Fibroblast of lung (primary cell): ENCODE measurements around the gene IDE. TPM values are rescaled to one million over a fixed set of nuclear protein-coding genes. Genes with fewer than 3 reads are reported as not detected.

Experiments used
- DNase-seq, 2 donors: peaks; one replicate each; pipeline versions ENCODE4 v3.0.0 to v3.0.0-alpha.2; 2010; ENCODE audit warnings: low read depth in 2 of 2
- H2AFZ ChIP-seq: 2 replicates; pipeline ENCODE4 v1.5.1; 2012; ENCODE audit warnings: low read length, control low read depth, inconsistent platforms
- H3K27ac ChIP-seq: 2 replicates; pipeline ENCODE4 v1.5.1; 2011; ENCODE audit warnings: low read length, control low read depth; ENCODE audit not compliant: insufficient read depth
- H3K27me3 ChIP-seq: 2 replicates; pipeline ENCODE4 v1.5.1; 2011; ENCODE audit warnings: mild to moderate bottlenecking, low read length; ENCODE audit not compliant: control insufficient read depth, insufficient read depth
- H3K36me3 ChIP-seq: 2 replicates; pipeline ENCODE4 v1.5.1; 2011; ENCODE audit warnings: low read length; ENCODE audit not compliant: control insufficient read depth, insufficient read depth
- H3K4me1 ChIP-seq: 2 replicates; pipeline ENCODE4 v1.5.1; 2011; ENCODE audit warnings: low read length; ENCODE audit not compliant: control insufficient read depth, insufficient read depth; ENCODE audit errors: extremely low read depth
- H3K4me2 ChIP-seq: 2 replicates; pipeline ENCODE4 v1.5.1; 2011; ENCODE audit warnings: low read length, control low read depth; ENCODE audit not compliant: insufficient read depth; ENCODE audit errors: extremely low read depth
- H3K4me3 ChIP-seq, 4 experiments: fragments of 200-600 bp in 1 of 4; sonication (generic) in 1 of 4; replicated peaks in 1 of 4; 2 replicates each; pipeline ENCODE4 v1.5.1; 2011 to 2016; ENCODE audit warnings: low read length in 4 of 4, low read depth in 3 of 4, mild to moderate bottlenecking in 3 of 4, control low read depth in 2 of 4, inconsistent platforms in 1 of 4, mixed read lengths in 1 of 4; ENCODE audit not compliant: insufficient read depth in 1 of 4; ENCODE audit errors: control extremely low read depth in 1 of 4
- H3K79me2 ChIP-seq: 2 replicates; pipeline ENCODE4 v1.5.1; 2012; ENCODE audit warnings: mild to moderate bottlenecking, low read length, inconsistent platforms; ENCODE audit not compliant: control insufficient read depth, insufficient read depth
- H3K9ac ChIP-seq: 2 replicates; pipeline ENCODE4 v1.5.1; 2011; ENCODE audit warnings: mild to moderate bottlenecking, low read length, control low read depth; ENCODE audit not compliant: insufficient read depth
- H3K9me3 ChIP-seq: 2 replicates; pipeline ENCODE4 v1.5.1; 2012; ENCODE audit warnings: low read depth, low read length; ENCODE audit not compliant: control insufficient read depth, insufficient read depth
- H4K20me1 ChIP-seq: 2 replicates; pipeline ENCODE4 v1.5.1; 2011; ENCODE audit warnings: low read length; ENCODE audit not compliant: control insufficient read depth, insufficient read depth; ENCODE audit errors: extremely low read depth
- CTCF ChIP-seq, 2 donors: IDR thresholded peaks in 1 of 2; conservative IDR thresholded peaks in 1 of 2; 1 replicate in 1 of 2; 2 replicates in 1 of 2; pipeline ENCODE4 v1.5.1; 2011 to 2012; ENCODE audit warnings: low read length in 2 of 2, control low read depth in 1 of 2, inconsistent platforms in 1 of 2, low read depth in 1 of 2, mild to moderate bottlenecking in 1 of 2
- EZH2 ChIP-seq: IDR thresholded peaks from 2 replicates; pipeline ENCODE4 v1.5.1; 2012; ENCODE audit warnings: low read length, control low read depth, mild to moderate bottlenecking; ENCODE audit errors: missing control alignments
- polyA plus RNA-seq, 2 donors: library from polyadenylated mRNA; depleted of rRNA in 1 of 2; stranded (reverse) in 1 of 2; unstranded in 1 of 2; fragments of >200 nt; gene quantifications; 2 replicates each; pipeline ENCODE4 v1.2.1, GENCODE V29; 2011 to 2012; ENCODE audit warnings: missing spikeins in 1 of 2
- total RNA-seq: library from RNA; depleted of rRNA; stranded (reverse); fragments of >200 nt; gene quantifications from 2 replicates; pipeline ENCODE4 v1.2.1, GENCODE V29; 2014

Gene IDE
- total and polyA plus RNA-seq, 2 donors (not counting 1 experiment from before 2014, with no cell fraction given): 21.3 to 24.5 TPM

- H2AFZ ChIP-seq: no peak overlapping the region
- no peaks in the 10 kb centered on the region for H4K20me1 ChIP-seq
- DNase-seq: peak in 1 of 2 donors; percentile 72
- no peak overlapping the region for H3K4me2 ChIP-seq
- no peak overlapping the region for H3K27ac ChIP-seq
- no peak overlapping the region for H3K9ac ChIP-seq
- no peaks in the 10 kb centered on the region for H3K27me3 ChIP-seq
- H3K4me3 ChIP-seq: no peak overlapping the region
- H3K9me3 ChIP-seq: no peaks in the 10 kb centered on the region
- peaks cover 13% of the 10 kb centered on the region for H3K4me1 ChIP-seq
- peaks cover 19% of the 10 kb centered on the region for H3K79me2 ChIP-seq
- H3K36me3 ChIP-seq: no peaks in the 10 kb centered on the region
- TF ChIP-seq EZH2: no peak
- no peak for TF ChIP-seq CTCF (conservative IDR thresholded peaks at IDR 0.05 in 1 of 2, IDR thresholded peaks at IDR 0.05 in 1 of 2; ENCODE audit: low read depth in 1 of 2, low read length in 2 of 2)
Measured at GRCh38 chr10:92575961-92576360, 2.1 kb upstream of the IDE start.

GRCh38 chr10:92574548-92575261, 812 bp upstream of the IDE start:
- TF ChIP-seq CTCF (conservative IDR thresholded peaks at IDR 0.05 in 1 of 2, IDR thresholded peaks at IDR 0.05 in 1 of 2; ENCODE audit: low read depth in 1 of 2, low read length in 2 of 2): no peak
- no peak for TF ChIP-seq EZH2
- Histone ChIP-seq H3K9ac (peak overlapping the region; percentile 74), H3K4me2 (peak overlapping the region; percentile 78), H4K20me1 (no peaks in the 10 kb centered on the region), H3K27ac (peak overlapping the region; percentile 94), H3K27me3 (no peaks in the 10 kb centered on the region), H3K9me3 (no peaks in the 10 kb centered on the region), H3K36me3 (no peaks in the 10 kb centered on the region), H2AFZ (peak overlapping the region; percentile 65), H3K79me2 (peaks cover 19% of the 10 kb centered on the region), H3K4me1 (peaks cover 13% of the 10 kb centered on the region), H3K4me3 (peak overlapping the region; percentile 70 to 98 (median 80))
- no peak for DNase-seq

GRCh38 chr10:92573091-92573797, 649 bp downstream of the IDE start:
- peaks cover 13% of the 10 kb centered on the region for H3K4me1 ChIP-seq
- no peaks in the 10 kb centered on the region for H4K20me1 ChIP-seq
- H3K79me2 ChIP-seq: peaks cover 19% of the 10 kb centered on the region
- H3K36me3 ChIP-seq: no peaks in the 10 kb centered on the region
- peak overlapping the region; percentile 94 for H3K27ac ChIP-seq
- H3K4me3 ChIP-seq: peak overlapping the region; percentile 70 to 98 (median 82)
- H3K9me3 ChIP-seq: no peaks in the 10 kb centered on the region
- peak; percentile 47 to 50 for DNase-seq
- H3K9ac ChIP-seq: peak overlapping the region; percentile 74
- TF ChIP-seq CTCF (conservative IDR thresholded peaks at IDR 0.05 in 1 of 2, IDR thresholded peaks at IDR 0.05 in 1 of 2; ENCODE audit: low read depth in 1 of 2, low read length in 2 of 2): peak in 1 of 2 donors; percentile 3
- no peak for TF ChIP-seq EZH2
- H2AFZ ChIP-seq: peak overlapping the region; percentile 20
- no peaks in the 10 kb centered on the region for H3K27me3 ChIP-seq
- H3K4me2 ChIP-seq: peak overlapping the region; percentile 90
